Lung microvascular endothelial cell (primary cell): ENCODE measurements around the gene DNAJC17. TPM values are rescaled to one million over a fixed set of nuclear protein-coding genes. Genes with fewer than 3 reads are reported as not detected.

Experiments
- DNase-seq, 2 donors: peaks; one replicate each; pipeline versions ENCODE4 v3.0.0 to v3.0.0-alpha.2; 2010; ENCODE audit warnings: low read depth in 2 of 2
- total RNA-seq: library from RNA; depleted of rRNA; stranded (reverse); fragments of >200 nt; gene quantifications from 2 replicates; pipeline ENCODE4 v1.2.1, GENCODE V29; 2014

Gene DNAJC17, protein sequence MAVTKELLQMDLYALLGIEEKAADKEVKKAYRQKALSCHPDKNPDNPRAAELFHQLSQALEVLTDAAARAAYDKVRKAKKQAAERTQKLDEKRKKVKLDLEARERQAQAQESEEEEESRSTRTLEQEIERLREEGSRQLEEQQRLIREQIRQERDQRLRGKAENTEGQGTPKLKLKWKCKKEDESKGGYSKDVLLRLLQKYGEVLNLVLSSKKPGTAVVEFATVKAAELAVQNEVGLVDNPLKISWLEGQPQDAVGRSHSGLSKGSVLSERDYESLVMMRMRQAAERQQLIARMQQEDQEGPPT
- total RNA-seq = 13.5 and 14.3 TPM in 2 replicates

DNA sequence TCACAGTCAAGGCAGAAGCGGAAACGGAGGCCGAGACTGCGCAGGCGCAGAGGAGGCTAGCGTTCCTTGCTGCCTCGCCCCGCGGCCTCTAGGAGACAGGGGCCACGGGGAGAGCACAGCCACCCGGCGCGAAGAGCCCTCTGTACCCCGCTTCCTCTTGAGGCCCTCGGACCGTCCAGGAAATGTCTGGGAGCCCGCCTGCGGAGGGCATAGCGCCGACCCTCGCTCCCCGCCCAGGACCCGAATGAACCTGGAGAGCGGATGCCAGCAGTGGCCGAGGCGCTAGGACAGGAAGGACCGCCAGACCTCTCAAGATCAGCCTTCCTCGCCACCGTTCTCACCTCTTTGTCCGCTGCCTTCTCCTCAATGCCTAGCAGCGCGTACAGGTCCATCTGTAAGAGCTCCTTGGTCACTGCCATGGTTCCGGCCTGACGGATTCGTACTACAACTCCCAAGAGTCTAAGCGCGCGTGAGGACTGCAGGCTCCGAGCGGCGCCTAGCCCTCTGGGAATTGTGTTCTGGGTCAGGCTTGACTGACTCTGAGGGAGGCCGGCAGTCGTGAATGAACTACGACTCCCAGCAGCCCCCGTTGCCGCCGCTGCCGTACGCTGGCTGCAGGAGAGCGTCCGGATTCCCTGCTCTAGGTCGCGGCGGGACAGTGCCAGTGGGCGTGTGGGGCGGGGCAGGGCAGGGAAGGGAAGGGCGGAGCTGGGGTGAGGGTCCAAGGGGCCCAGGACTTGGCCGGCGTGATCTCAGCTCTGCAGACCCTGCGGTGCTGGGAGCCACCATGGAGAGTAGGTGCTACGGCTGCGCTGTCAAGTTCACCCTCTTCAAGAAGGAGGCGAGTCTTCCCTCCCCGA is at the start of gene DNAJC17, which contains the start of gene ZFYVE19:
TSS of gene DNAJC17 (minus strand) at position 446 of the 860 bp plus-strand sequence. CDS start at position 419, 27 bp downstream.
TSS of gene ZFYVE19 (plus strand) at position 62 of the 860 bp plus-strand sequence. CDS start at position 563, 501 bp downstream.
- DNase-seq = peak; percentile 98 to 99

DNA sequence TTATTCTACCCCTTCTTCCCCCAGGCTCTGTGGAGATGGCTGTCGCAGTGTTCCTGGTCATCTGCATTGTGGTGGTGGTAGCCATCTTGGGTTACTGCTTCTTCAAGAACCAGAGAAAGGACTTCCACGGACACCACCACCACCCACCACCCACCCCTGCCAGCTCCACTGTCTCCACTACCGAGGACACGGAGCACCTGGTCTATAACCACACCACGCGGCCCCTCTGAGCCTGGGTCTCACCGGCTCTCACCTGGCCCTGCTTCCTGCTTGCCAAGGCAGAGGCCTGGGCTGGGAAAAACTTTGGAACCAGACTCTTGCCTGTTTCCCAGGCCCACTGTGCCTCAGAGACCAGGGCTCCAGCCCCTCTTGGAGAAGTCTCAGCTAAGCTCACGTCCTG is 49.5 kb upstream of the DNAJC17 start:
- no peak for DNase-seq

DNA sequence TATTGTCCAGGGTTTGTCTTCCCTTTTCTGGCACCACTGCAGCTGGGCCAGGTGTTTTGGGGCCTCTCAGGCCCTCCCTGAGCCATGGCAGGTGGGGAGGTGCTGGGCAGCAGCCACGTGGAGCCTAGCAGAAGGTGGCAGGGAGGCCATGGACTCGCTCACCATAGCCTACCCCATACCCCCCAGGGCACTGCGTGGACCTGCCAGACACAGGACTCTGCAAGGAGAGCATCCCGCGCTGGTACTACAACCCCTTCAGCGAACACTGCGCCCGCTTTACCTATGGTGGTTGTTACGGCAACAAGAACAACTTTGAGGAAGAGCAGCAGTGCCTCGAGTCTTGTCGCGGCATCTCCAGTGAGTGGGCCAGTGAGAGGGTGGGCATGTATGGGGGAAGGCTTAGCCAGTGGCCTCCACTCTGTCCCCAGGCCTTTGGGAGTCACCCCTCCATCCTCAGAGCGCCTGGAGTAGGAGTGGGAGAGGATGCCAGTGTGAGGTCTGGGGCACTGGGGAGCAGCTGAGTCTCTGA is 48.5 kb upstream of the DNAJC17 start:
- no peak for DNase-seq

DNA sequence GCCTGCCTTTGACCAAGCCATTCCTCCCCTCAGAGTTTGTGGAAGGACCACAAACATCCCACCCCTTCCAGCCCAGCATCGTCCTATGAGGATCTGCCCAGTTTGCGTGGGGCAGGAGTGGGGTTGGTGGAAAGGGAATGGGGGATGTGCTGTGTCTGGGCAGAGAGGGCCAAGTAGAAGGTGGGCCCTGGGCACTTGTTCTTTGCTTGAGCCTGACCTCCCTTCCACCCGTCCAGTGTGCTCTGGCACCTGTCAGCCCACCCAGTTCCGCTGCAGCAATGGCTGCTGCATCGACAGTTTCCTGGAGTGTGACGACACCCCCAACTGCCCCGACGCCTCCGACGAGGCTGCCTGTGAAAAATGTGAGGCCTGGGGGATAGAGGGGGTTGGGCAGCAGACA is 46.9 kb upstream of the DNAJC17 start:
- no peak for DNase-seq

DNA sequence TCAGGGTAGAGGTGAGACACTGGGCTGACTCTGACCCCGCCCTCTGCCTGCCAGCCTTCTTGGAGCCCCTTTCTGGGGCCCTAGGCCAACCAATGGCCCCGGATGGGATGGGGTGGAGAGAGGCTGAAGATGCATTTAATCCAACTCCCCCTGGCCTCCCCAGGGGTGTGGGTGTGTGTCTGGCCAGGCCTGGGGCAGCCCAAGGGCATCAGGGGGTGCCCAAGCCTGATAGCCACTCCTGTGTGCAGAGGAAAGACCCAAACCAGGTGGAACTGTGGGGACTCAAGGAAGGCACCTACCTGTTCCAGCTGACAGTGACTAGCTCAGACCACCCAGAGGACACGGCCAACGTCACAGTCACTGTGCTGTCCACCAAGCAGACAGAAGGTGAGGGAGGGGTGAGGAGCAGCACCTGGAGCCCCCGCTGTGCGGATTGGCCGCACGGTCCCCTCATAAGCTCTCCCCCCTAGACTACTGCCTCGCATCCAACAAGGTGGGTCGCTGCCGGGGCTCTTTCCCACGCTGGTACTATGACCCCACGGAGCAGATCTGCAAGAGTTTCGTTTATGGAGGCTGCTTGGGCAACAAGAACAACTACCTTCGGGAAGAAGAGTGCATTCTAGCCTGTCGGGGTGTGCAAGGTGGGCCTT is 46.1 kb upstream of the DNAJC17 start:
- no peak for DNase-seq

DNA sequence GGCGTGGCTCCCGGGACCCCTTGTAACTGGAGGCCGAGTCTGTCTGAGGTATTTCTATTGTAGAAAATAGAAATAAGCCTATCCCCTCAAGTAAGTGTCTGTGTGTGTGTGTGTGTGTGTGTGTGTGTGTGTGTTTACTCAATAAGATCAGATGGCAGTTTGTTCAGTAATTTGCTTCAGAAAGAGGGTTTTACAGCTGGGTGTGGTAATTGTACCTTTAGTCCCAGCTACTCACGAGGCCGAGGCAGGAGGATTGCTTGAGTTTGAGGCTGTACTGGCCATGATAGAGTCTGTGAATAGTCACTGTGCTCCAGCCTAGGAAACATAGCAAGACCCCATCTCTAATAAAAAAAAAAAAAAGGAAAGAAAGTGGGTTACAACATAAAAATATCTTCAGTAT is 45.3 kb upstream of the DNAJC17 start:
- no peak for DNase-seq

DNA sequence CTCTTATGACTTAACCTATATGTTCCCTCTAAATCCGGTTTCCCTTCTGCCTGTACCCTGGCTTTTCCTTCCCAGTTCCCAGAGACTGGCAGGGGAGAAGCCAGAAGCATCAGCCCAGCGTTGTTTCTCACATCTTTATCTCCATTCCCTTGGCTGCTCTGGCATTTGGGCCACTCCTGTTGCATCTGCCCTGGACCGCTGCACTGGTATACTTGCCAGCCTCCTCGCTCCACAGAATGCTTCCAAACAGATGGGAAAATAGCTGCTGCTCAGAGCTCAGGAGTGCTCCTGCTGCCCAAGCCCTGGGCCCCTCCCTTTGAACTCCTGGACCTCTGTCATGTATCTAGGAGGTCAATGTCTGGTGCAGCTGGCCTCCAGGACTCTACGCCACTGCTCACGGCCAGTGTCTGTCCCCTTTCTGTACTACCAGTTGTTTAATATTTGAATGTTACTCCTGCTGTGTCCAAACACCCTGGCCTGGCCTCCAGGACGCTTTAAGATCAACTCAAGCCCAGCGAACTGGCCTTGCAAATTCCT is 43.4 kb upstream of the DNAJC17 start:
- no peak for DNase-seq

DNA sequence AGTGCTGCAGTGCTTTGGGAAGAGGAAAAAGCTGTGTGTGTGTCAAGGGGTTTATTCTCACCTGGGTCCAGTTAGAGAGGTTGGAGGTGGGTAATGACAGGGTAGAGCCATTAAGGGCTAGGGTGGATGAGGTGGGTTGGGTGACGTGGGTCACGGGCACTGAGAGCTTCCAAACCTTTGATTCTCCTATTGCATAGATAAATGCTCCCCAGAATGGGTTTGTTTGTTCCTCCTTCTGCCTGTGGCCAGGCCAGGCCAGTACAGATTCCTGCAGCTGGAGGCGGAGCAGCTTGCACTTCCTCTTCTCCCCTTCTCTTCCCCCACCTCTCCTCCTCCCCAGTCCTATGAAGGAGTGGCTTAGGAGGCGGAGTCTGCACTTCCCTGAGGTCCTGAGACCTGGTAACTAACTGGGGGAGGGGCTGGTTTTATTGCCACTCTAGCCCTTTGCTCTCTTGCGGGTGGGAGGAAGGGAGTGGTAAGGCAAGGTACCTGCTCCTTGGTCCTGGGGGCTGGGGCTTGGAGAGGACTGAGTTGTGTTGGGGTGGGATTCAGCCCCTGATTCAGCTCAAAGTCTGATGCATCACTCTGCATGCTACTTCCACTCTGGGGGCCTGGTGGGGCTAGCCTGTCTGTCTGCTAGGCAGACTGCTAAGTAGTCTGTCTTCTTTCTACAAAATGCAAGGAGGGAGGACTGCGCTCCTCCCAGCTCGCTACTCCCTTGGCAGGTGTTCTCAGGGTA is 40.1 kb upstream of the DNAJC17 start:
- no peak for DNase-seq

DNA sequence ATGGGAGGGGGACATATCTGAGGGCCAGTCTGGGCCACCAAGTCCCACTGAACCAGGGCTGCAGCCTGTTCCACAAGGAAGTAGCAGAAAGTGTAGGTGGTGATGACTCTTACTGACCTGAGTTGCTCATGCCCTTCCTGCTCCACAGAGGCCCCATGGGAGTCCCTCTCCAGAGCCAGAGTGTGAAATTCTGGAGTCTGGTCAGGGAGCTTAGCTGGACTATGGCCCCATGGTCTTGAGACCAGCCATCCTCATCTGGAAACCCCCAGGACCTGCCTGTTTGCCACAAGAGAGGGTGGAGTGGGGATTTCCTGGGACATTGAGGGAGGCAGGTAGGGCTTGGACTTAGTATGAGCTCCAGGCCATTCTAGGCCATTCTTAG is 39.6 kb upstream of the DNAJC17 start:
- no peak for DNase-seq

DNA sequence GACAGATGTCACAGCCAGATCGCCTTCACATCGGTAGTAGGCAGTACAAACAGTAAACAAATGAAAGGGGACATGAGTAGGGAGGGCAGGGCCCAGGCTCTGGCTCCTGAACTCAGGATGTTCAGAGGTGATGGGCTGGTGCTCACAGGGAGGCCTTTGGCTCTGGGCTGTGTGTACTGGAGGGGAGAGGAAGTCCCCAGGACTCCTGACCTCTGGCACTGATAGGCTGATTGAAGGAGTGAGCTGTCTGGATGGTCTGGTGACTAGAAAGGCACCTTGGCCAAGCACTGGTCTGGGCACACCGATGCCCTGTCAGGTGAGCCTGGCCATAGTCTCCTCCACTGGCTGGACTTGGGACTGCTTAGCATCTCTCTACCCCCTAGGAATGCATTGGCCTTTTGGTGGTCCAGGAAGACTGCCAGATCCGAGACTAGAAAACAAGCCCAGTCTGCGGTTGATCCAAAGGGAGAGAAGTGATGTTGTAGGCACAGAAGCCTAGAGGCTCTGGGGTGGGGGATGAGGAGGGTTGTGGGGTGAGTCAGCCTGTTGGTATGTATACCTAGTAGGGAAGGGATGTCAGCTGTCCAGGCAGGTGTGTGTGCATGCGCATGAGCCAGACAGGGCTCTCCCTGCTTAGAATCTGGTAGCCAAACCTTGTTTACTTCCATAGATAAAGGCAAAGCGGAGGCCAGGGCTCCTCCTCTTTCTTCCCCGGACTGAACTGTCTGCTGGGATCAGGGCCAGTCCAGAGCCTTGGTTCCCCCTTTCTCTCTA is 38.4 kb upstream of the DNAJC17 start:
- no peak for DNase-seq

DNA sequence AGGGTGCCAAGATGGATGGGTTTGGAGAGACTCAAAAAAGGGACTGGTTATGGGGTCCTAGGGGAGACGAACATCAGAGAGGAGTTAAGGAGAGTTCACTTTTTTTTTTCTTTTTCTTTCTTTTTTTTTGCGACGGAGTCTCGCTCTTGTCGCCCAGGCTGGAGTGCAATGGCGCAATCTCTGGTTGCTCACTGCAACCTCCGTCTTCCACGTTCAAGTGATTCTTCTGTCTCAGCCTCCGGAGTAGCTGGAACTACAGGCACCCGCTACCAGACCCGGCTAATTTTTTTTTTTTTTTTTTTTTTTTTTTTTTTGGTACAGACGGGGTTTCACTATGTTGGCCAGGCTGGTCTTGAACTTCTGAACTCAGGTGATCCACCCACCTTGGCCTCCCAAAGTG is 37.8 kb upstream of the DNAJC17 start:
- no peak for DNase-seq

DNA sequence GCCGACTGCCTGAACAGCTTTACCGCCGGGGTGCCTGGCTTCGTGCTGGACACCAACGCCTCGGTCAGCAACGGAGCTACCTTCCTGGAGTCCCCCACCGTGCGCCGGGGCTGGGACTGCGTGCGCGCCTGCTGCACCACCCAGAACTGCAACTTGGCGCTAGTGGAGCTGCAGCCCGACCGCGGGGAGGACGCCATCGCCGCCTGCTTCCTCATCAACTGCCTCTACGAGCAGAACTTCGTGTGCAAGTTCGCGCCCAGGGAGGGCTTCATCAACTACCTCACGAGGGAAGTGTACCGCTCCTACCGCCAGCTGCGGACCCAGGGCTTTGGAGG is 37.4 kb upstream of the DNAJC17 start:
- peak in 1 of 2 donors; percentile 34 for DNase-seq

DNA sequence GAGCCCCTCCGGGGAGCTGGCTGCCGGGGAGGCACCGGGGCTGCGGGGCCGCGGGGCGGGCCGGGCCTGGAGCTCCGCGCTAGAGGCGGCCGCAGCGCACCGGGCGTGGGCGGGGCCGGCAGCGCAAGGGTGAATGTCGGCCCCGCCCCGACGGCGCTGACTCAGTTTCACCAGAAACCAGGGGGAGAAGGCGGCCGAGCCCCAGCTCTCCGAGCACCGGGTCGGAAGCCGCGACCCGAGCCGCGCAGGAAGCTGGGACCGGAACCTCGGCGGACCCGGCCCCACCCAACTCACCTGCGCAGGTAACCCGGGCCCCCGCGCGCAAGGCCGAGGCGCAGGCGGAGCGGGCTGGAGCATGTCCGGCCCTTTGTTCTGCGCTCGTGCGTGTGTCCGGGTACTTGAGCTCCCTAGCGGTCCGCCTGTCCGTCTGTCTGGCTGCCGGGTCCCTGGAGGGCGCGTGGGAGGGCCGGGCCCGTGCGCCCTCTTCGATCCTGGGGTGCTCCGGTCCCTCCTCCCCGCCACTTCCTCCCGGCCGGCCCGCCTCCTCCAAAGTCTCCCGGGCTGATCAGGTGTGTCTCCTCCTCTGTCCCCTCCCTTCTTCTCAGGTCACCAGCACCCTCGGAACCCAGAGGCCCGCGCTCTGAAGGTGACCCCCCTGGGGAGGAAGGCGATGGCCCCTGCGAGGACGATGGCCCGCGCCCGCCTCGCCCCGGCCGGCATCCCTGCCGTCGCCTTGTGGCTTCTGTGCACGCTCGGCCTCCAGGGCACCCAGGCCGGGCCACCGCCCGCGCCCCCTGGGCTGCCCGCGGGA is 36.8 kb upstream of the DNAJC17 start, which contains the start of gene SPINT1:
TSS of gene SPINT1 (plus strand) at position 164 of the 811 bp plus-strand sequence. CDS start at position 671, 507 bp downstream.
- DNase-seq = no peak

DNA sequence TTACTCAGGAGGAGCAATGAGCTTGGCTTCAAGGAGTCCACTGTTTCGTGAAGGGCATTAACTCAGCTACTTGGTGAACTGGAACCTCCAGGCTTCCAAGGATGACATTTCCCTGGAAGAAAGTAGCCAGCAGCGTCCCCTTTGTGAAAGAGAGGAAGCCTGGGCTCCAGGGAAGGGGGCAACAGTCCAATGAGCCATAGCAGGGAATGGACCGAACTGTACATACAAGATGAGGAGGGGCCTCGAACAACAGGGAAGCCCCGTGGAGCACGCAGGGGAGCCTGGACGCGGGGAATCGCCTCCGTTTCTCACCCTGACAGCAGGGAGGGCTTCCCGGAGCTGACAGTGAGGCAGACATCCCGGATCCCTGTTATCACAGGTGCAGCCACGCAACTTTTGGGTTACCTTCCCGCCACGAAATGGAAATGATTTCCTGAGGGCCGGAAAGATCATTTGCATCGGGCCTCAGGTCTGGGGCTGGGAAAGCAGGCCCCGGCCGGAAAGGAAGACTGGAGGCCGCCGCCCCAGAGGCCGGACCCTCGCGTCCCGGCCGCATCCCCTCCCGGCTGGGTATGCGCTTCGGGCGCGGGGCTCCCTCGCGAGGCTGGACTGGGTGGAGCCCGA is 36.1 kb upstream of the DNAJC17 start:
- DNase-seq = no peak

DNA sequence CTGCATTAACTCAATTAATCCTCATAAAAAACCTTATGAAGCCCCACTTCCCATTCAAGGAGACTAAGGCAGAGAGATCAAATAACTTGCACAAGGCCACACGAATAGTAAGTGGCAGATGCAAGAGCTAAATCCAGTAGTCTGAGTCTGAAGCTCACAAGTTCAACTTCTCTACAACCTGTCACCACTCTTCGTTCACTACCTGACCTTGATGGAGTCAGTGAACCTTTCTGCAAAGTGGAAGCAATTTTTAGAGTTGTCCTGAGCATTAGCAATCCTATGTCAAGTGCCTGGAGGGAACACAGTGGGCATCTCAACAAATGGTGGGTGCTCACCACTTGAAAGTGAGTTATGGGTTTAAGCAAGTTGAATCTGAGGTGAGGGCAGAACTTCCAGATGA is 34.5 kb upstream of the DNAJC17 start:
- DNase-seq = no peak

DNA sequence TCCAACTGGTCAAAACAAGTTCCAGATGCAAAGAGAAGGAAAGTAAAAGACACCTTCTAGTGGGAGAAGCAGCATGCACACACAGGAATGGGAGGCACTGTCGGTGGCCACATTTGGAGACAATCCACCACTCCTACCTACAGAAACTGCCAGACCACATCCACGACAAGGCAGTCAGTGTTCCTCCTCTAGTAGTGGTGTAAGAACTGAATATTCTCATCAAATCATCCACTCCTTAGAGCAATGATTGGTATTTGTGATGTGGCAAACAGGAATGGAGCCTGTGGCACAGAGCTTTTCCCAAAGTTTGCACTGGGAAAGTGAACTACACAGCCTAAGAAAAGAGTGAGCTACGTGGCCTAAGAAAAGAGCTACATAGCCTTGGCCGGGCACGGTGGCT is 31.5 kb upstream of the DNAJC17 start:
- no peak for DNase-seq

DNA sequence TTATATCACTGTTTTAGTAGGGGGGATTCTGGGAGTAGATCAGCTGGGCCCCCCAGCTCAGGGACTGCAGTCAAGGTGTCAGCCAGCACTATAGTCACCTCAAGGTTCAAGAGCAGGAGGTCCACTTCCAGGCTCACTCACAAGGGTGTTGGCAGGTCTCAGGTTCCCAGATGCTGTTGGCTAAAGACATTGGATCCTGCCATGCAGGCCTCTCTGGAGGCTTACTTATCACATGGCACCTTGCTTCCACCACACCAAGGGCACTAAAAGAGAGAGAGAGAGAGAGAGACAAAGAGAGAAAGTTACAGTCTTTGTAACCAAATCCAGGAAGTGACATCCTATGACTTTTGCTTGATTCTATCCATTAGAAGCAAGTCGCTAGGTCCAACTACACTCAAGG is 28.7 kb upstream of the DNAJC17 start:
- no peak for DNase-seq

DNA sequence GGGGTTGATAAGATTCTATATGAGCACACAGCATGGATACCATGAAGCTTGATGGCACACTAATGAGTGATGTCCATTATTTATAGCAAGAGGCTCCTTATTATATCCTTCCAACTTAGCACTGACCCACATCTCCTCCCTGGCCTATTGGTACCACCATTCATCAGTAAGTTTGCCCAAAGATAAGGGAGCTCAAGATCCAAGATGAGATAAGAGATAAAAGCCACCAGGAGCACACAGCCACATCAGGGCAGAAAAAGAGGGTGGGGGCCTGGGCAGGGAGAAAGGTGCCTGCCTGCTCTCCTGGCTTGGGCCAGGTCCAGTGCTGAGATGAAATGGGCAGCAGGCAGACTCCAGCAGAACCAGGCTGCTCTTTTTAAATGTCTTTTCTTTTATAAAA is 25.6 kb upstream of the DNAJC17 start:
- no peak for DNase-seq

DNA sequence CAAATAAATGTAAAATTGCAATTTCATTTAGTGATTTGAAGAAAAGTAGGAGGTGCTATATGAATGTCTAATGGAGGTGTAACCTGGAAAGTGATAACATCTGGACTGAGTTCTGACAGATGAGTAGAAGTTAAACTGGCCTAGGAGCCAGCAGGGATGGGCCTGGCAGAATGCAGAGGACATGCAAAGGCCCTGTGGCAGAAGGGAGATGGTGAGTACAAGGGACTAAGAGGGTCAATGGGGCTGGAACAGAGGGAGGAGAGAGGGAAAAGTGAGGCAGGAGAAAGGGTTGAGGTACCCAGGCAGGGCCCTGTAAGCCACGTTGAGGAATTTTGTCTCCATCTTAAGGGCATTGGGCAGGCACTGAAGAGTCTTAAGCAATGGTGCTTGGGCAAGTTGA is 24.6 kb upstream of the DNAJC17 start:
- DNase-seq = no peak
